Measurements from ENCODE around the gene CCT2. TPM values are rescaled to one million over a fixed set of nuclear protein-coding genes. Genes with fewer than 3 reads are reported as not detected.

The CCT2 gene
- total RNA-seq: 297 and 325 TPM in 2 replicates
- 169 TPM for polyA plus RNA-seq (2012)

GRCh38 chr12:69585189-69586062 is at the start of gene CCT2:
Gene CCT2 (plus strand): TSS chr12:69585459. CDS start chr12:69585522, 63 bp downstream.
- peak; percentile 96 for DNase-seq (ENCODE audit: low read depth)

- peak; percentile 63 for DNase-seq (ENCODE audit: low read depth)
Observed at GRCh38 chr12:69540987-69541386, 44.3 kb upstream of the CCT2 start.

- no peak for DNase-seq (ENCODE audit: low read depth)
Observed at GRCh38 chr12:69544087-69544486, 41.2 kb upstream of the CCT2 start.

GRCh38 chr12:69545081-69545480 is 40.2 kb upstream of the CCT2 start:
- DNase-seq (ENCODE audit: low read depth): no peak

- no peak for DNase-seq (ENCODE audit: low read depth)
Observed at GRCh38 chr12:69546693-69547438, 38.4 kb upstream of the CCT2 start.

- no peak for DNase-seq (ENCODE audit: low read depth)
Observed at GRCh38 chr12:69548687-69549086, 36.6 kb upstream of the CCT2 start.

GRCh38 chr12:69550569-69551350 is 34.5 kb upstream of the CCT2 start:
- no peak for DNase-seq (ENCODE audit: low read depth)

- DNase-seq (ENCODE audit: low read depth): peak; percentile 41
Observed at GRCh38 chr12:69553628-69554248, 31.5 kb upstream of the CCT2 start.

GRCh38 chr12:69555461-69555860 is 29.8 kb upstream of the CCT2 start:
- no peak for DNase-seq (ENCODE audit: low read depth)

GRCh38 chr12:69556383-69556782 is 28.9 kb upstream of the CCT2 start:
- no peak for DNase-seq (ENCODE audit: low read depth)

- peak; percentile 37 for DNase-seq (ENCODE audit: low read depth)
Observed at GRCh38 chr12:69563166-69563762, 22.0 kb upstream of the CCT2 start.

GRCh38 chr12:69566603-69567002 is 18.7 kb upstream of the CCT2 start:
- DNase-seq (ENCODE audit: low read depth): no peak

- no peak for DNase-seq (ENCODE audit: low read depth)
Observed at GRCh38 chr12:69569236-69569635, 16.0 kb upstream of the CCT2 start.

GRCh38 chr12:69570000-69570516 is 15.2 kb upstream of the CCT2 start:
- DNase-seq (ENCODE audit: low read depth): no peak

GRCh38 chr12:69570545-69571399 is 14.5 kb upstream of the CCT2 start:
- DNase-seq (ENCODE audit: low read depth): peak; percentile 67

GRCh38 chr12:69575346-69575745 is 9.9 kb upstream of the CCT2 start:
- no peak for DNase-seq (ENCODE audit: low read depth)

GRCh38 chr12:69578283-69578682 is 7.0 kb upstream of the CCT2 start:
- DNase-seq (ENCODE audit: low read depth): no peak

GRCh38 chr12:69579029-69579428 is 6.2 kb upstream of the CCT2 start:
- no peak for DNase-seq (ENCODE audit: low read depth)

GRCh38 chr12:69580074-69580473 is 5.2 kb upstream of the CCT2 start:
- no peak for DNase-seq (ENCODE audit: low read depth)

Measured in myocyte (in vitro differentiated cells).